Endothelial cell of umbilical vein (primary cell): Measurements from ENCODE around the gene TAF10.

ENCODE experiments used
- EZH2 ChIP-seq: IDR thresholded peaks from 2 replicates; pipeline ENCODE4 v1.6.1; 2012; ENCODE audit warnings: borderline replicate concordance, low read depth, mild to moderate bottlenecking, moderate library complexity, low read length, inconsistent platforms; ENCODE audit not compliant: severe bottlenecking
- FOS ChIP-seq: IDR thresholded peaks from 2 replicates; pipeline ENCODE4 v1.6.1; 2011; ENCODE audit warnings: mild to moderate bottlenecking, low read length, moderate library complexity, borderline replicate concordance; ENCODE audit not compliant: insufficient read depth
- MAX ChIP-seq: IDR thresholded peaks from 2 replicates; pipeline ENCODE4 v1.6.1; 2011; ENCODE audit not compliant: insufficient read depth, insufficient read length
- MYC ChIP-seq: IDR thresholded peaks from one replicate; pipeline ENCODE4 v1.6.1; 2011; ENCODE audit warnings: mild to moderate bottlenecking, low read depth, low read length
- POLR2A ChIP-seq: IDR thresholded peaks from 2 replicates; pipeline ENCODE4 v1.6.1; 2012; ENCODE audit warnings: low read depth, mild to moderate bottlenecking, control low read depth, low read length
- POLR2AphosphoS5 ChIP-seq: IDR thresholded peaks from 2 replicates; pipeline ENCODE4 v1.6.1; 2012; ENCODE audit warnings: low read depth, mild to moderate bottlenecking, control low read depth, low read length, moderate library complexity; ENCODE audit not compliant: insufficient read depth
- TF ChIP-seq, protein P1 (sequence below), 2 donors: IDR thresholded peaks; 1 replicate in 1 of 2; 2 replicates in 1 of 2; pipeline ENCODE4 v1.5.1; 2011; ENCODE audit warnings: low read length in 2 of 2, mild to moderate bottlenecking in 2 of 2, moderate library complexity in 2 of 2, control low read depth in 1 of 2, inconsistent platforms in 1 of 2, low read depth in 1 of 2; ENCODE audit not compliant: insufficient read depth in 1 of 2; ENCODE audit errors: extremely low read depth in 1 of 2

GRCh38 chr11:6621711-6622211, 9.7 kb upstream of the TAF10 start:
- no peak for TF ChIP-seq MYC
- TF ChIP-seq, protein P1, sequence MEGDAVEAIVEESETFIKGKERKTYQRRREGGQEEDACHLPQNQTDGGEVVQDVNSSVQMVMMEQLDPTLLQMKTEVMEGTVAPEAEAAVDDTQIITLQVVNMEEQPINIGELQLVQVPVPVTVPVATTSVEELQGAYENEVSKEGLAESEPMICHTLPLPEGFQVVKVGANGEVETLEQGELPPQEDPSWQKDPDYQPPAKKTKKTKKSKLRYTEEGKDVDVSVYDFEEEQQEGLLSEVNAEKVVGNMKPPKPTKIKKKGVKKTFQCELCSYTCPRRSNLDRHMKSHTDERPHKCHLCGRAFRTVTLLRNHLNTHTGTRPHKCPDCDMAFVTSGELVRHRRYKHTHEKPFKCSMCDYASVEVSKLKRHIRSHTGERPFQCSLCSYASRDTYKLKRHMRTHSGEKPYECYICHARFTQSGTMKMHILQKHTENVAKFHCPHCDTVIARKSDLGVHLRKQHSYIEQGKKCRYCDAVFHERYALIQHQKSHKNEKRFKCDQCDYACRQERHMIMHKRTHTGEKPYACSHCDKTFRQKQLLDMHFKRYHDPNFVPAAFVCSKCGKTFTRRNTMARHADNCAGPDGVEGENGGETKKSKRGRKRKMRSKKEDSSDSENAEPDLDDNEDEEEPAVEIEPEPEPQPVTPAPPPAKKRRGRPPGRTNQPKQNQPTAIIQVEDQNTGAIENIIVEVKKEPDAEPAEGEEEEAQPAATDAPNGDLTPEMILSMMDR (IDR thresholded peaks at IDR 0.05; ENCODE audit: extremely low read depth in 1 of 2, insufficient read depth in 1 of 2, low read depth in 1 of 2, low read length in 2 of 2), result no peak
- TF ChIP-seq MAX, result no peak
- TF ChIP-seq EZH2, result no peak
- no peak for TF ChIP-seq POLR2A
- no peak for TF ChIP-seq POLR2AphosphoS5
- TF ChIP-seq FOS, result no peak
